Tibial nerve (tissue), 4 donors: ENCODE measurements around the gene STX18. TPM values are rescaled to one million over a fixed set of nuclear protein-coding genes. Genes with fewer than 3 reads are reported as not detected.
"Not testable (repeated sequence)": the region's sequence is repeated elsewhere in the genome, so short reads cannot be mapped to it uniquely, and the experiment has no call there.

ENCODE experiments used
- DNase-seq, 2 donors: peaks; one replicate each; pipeline ENCODE4 v3.0.0-alpha.2; 2019; ENCODE audit warnings: low spot score in 2 of 2
- H3K27ac ChIP-seq, 4 donors: fragments of 200-600 bp; sonication (generic) in 3 of 4; one replicate each; pipeline ENCODE4 v1.5.1; 2017 to 2019; ENCODE audit warnings: mild to moderate bottlenecking in 1 of 4
- H3K27me3 ChIP-seq, 2 donors: fragments of 200-600 bp; sonication (generic) in 1 of 2; one replicate each; pipeline versions ENCODE4 v1.5.1 to v1.6.0; 2017 to 2019
- H3K36me3 ChIP-seq, 3 donors: fragments of 200-600 bp; sonication (generic); one replicate each; pipeline ENCODE4 v1.5.1; 2018 to 2019
- H3K4me1 ChIP-seq, 4 donors: fragments of 200-600 bp; sonication (generic) in 3 of 4; one replicate each; pipeline ENCODE4 v1.5.1; 2017 to 2019
- H3K4me3 ChIP-seq, 4 donors: fragments of 200-600 bp; sonication (generic) in 3 of 4; one replicate each; pipeline ENCODE4 v1.5.1; 2017 to 2019; ENCODE audit warnings: mild to moderate bottlenecking in 1 of 4, moderate library complexity in 1 of 4
- H3K9me3 ChIP-seq, 4 donors: fragments of 200-600 bp; sonication (generic) in 3 of 4; one replicate each; pipeline ENCODE4 v1.5.1; 2017 to 2019
- EP300 ChIP-seq, 2 donors: sonication (generic); formaldehyde crosslinking; IDR thresholded peaks; one replicate each; pipeline ENCODE4 v1.6.1; 2017; ENCODE audit warnings: antibody characterized with exemption in 2 of 2, mild to moderate bottlenecking in 1 of 2
- POLR2A ChIP-seq, 2 donors: fragments of 450-650 bp; IDR thresholded peaks; one replicate each; pipeline ENCODE4 v1.6.1; 2017; ENCODE audit warnings: antibody characterized with exemption in 2 of 2, mild to moderate bottlenecking in 2 of 2, moderate library complexity in 2 of 2
- WGBS, 2 donors: methylation state at CpG; one replicate each; pipeline ENCODE4 v1.1.5; 2018; 5-methylcytosine and 5-hydroxymethylcytosine counted together
- total RNA-seq, 4 donors: library from RNA; depleted of rRNA; stranded (reverse); fragments of >200 nt; gene quantifications; one replicate each; pipeline ENCODE4 v1.1.0, GENCODE V29; 2016
- TF ChIP-seq, protein P1 (sequence below), 5 experiments: fragments of 200-600 bp in 3 of 5; fragments of 450-650 bp in 2 of 5; sonication (generic) in 3 of 5; IDR thresholded peaks; one replicate each; pipeline ENCODE4 v1.5.1; 2016 to 2019; ENCODE audit warnings: antibody characterized with exemption in 5 of 5, mild to moderate bottlenecking in 3 of 5, moderate library complexity in 2 of 5

The STX18 gene
- total RNA-seq, 4 donors from 2014 or later, result 16.5 to 37.5 (median 21.4) TPM

DNA sequence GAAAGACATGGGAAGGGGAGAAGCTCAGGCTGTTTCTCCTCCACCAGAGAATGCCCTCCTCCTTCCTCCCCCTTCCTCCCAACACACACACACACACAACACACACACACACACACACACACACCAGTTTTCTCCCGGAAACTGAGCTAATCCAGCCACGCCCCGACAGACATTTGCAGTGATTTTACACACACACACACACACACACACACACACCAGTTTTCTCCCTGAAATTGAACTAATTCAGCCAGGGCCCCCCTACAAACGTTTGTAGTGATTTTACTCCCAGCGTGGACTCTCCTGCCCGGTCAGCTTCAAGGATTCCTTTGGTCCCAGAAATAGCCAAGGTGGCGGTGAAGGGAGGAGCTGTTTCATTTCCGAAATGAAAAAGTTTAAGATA is 32.9 kb upstream of the STX18 start:
- DNase-seq, result peak in 1 of 2 donors; percentile 73
- H3K36me3 ChIP-seq, result peaks cover 0 to 8% (median 0%) of the 10 kb centered on the region in 3 donors
- WGBS, 2 donors, result 3 to 4% methylated on average over 8 of the region's 8 CpGs
- H3K9me3 ChIP-seq, result no peaks in the 10 kb centered on the region
- no peaks in the 10 kb centered on the region for H3K27me3 ChIP-seq
- TF ChIP-seq EP300 (IDR thresholded peaks at IDR 0.05), result no peak
- no peak for TF ChIP-seq POLR2A (IDR thresholded peaks at IDR 0.05)
- TF ChIP-seq, protein P1, sequence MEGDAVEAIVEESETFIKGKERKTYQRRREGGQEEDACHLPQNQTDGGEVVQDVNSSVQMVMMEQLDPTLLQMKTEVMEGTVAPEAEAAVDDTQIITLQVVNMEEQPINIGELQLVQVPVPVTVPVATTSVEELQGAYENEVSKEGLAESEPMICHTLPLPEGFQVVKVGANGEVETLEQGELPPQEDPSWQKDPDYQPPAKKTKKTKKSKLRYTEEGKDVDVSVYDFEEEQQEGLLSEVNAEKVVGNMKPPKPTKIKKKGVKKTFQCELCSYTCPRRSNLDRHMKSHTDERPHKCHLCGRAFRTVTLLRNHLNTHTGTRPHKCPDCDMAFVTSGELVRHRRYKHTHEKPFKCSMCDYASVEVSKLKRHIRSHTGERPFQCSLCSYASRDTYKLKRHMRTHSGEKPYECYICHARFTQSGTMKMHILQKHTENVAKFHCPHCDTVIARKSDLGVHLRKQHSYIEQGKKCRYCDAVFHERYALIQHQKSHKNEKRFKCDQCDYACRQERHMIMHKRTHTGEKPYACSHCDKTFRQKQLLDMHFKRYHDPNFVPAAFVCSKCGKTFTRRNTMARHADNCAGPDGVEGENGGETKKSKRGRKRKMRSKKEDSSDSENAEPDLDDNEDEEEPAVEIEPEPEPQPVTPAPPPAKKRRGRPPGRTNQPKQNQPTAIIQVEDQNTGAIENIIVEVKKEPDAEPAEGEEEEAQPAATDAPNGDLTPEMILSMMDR (IDR thresholded peaks at IDR 0.05), result no peak
- H3K27ac ChIP-seq, result peak overlapping the region in 3 of 4 donors; percentile 63 to 79 (median 77)
- H3K4me3 ChIP-seq, result peak overlapping the region; percentile 41 to 87 (median 78)
- H3K4me1 ChIP-seq, result peaks cover 0 to 13% (median 0%) of the 10 kb centered on the region in 4 donors

DNA sequence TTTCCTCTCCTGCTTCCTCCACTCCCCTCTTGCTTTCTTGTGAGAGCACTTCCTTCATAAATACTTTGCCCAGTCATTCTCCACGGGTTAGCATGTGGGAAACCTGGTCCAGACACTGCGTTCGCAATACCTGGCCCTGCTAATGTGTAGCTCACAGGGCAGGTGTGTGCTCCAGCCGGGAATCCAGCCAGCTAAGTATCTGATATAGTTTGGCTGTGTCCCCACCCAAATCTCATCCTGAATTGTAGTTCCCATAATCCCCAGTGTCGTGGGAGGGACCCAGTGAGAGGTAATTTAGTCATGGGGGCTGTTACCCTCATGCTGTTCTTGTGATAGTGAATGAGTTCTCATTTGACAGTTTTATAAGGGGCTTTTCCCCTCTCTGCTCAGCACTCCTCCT is 32.2 kb upstream of the STX18 start:
- Histone ChIP-seq H3K36me3 (peaks cover 0 to 11% (median 0%) of the 10 kb centered on the region in 3 donors), H3K4me1 (peaks cover 0 to 13% (median 0%) of the 10 kb centered on the region in 4 donors), H3K9me3 (no peaks in the 10 kb centered on the region), H3K4me3 (no peak overlapping the region), H3K27ac (peak overlapping the region in 1 of 4 donors; percentile 79), H3K27me3 (no peaks in the 10 kb centered on the region)
- TF ChIP-seq POLR2A (IDR thresholded peaks at IDR 0.05) (no peak), EP300 (IDR thresholded peaks at IDR 0.05) (no peak)
- TF ChIP-seq, protein P1 (IDR thresholded peaks at IDR 0.05), result no peak
- WGBS, 2 donors, result 81 to 85% methylated on average over 5 of the region's 5 CpGs
- DNase-seq, result no peak

DNA sequence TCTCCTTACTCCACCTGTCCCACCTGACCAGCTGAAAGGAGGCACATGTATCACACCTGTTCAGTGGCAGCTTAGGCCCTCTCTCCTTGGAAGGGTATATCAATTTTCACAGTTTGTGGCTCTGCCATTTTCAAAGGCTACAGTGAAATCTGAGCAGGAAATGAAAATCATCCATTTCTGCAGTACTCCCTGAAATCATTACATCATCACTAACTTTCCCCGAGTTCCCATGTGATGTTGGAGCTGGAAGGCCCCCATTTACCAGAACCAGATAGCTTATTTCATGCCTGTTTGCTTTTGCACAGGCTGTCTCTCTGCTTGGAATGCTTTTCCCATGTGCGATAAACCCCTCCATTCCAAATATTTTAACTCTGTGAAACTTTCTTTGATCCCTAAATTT is 31.0 kb upstream of the STX18 start:
- no peaks in the 10 kb centered on the region for H3K27me3 ChIP-seq
- H3K4me3 ChIP-seq, result no peak overlapping the region
- peaks cover 0 to 13% (median 0%) of the 10 kb centered on the region in 4 donors for H3K4me1 ChIP-seq
- no peak overlapping the region for H3K27ac ChIP-seq
- 54 to 55% methylated on average over 2 of the region's 2 CpGs for WGBS, 2 donors
- peaks cover 0 to 11% (median 0%) of the 10 kb centered on the region in 3 donors for H3K36me3 ChIP-seq
- no peak for DNase-seq
- TF ChIP-seq POLR2A (IDR thresholded peaks at IDR 0.05), result no peak
- no peak for TF ChIP-seq EP300 (IDR thresholded peaks at IDR 0.05)
- TF ChIP-seq, protein P1 (IDR thresholded peaks at IDR 0.05), result no peak
- H3K9me3 ChIP-seq, result no peaks in the 10 kb centered on the region

DNA sequence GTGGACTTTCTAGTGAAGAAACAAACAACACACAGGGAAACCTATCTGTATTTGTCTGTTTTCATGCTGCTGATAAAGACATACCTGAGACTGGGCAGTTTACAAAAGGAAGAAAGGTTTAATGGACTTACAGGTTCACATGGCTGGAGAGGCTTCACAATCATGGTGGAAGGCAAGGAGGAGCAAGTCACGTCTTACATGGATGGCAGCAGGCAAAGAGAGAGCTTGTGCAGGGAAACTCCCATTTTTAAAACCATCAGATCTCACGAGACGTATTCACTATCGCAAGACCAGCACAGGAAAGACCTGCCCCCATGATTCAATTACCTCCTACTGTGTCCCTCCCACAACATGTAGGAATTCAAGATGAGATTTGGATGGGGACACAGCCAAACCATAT is 28.0 kb upstream of the STX18 start:
- 93 to 96% methylated on average over 4 of the region's 4 CpGs for WGBS, 2 donors
- H3K27ac ChIP-seq, DNase-seq, H3K27me3 ChIP-seq, H3K4me3 ChIP-seq, H3K9me3 ChIP-seq, H3K4me1 ChIP-seq: not testable (repeated sequence)
- H3K36me3 ChIP-seq, result peaks cover 0 to 14% (median 0%) of the 10 kb centered on the region in 3 donors

DNA sequence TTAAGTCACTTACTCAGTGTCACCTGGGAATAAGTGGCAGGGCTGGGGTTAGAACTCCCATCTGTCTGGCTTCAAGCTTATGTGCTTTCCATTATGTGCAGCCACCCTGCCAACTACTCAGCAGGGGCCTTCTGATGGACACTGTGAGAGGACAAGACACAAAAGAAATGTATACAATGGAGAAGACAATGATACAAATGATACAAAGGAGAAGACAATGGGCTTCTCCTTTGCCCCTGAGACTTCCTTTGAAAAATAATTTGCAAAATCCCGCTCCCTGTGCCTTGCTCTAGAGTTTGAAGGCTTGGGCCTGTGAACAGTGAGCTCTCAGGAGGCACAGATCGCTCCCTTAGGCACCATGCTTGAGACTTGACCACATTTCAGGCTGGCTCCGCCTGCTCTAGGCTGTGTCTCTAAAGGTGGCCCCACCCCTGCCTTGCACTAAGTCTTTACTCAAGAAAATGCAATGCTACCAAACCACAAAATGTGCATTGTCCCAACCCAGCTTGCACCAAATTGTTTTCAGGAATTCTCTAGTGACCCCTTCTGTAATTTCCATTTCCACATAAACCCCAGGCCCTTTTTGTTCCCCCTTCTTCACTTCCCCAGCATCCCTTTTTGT is 27.1 kb upstream of the STX18 start:
- TF ChIP-seq, protein P1 (IDR thresholded peaks at IDR 0.05), result no peak
- no peak for TF ChIP-seq POLR2A (IDR thresholded peaks at IDR 0.05)
- TF ChIP-seq EP300 (IDR thresholded peaks at IDR 0.05), result no peak
- Histone ChIP-seq H3K4me1 (peaks cover 0 to 6% (median 0%) of the 10 kb centered on the region in 4 donors), H3K36me3 (peaks cover 0 to 24% (median 0%) of the 10 kb centered on the region in 3 donors), H3K27ac (no peak overlapping the region), H3K27me3 (no peaks in the 10 kb centered on the region), H3K4me3 (no peak overlapping the region), H3K9me3 (no peaks in the 10 kb centered on the region)
- no peak for DNase-seq
- 96 to 100% methylated on average over 3 of the region's 3 CpGs for WGBS, 2 donors

DNA sequence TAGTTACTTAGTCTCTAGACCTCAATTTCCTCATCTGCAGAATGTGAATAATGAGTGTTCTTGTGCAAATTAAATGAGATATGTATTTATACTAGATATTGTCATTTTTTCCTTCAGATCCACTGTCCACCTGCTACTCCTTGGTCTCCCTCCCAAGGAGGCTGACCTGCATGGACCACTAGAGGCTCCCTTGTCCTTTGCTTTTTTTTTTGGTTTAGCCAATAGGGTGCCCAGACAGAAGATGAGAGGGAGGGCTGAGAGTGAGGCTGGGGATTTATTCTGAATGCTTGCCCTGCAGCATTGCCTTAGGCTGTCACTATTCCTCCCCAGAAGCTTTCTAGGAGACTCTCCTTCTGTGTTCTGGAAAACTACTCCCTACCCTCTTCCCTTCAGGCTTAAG is 24.5 kb upstream of the STX18 start:
- not testable (repeated sequence) for H3K4me1 ChIP-seq, H3K4me3 ChIP-seq, H3K27ac ChIP-seq, DNase-seq, H3K9me3 ChIP-seq, H3K27me3 ChIP-seq
- H3K36me3 ChIP-seq, result peaks cover 0 to 26% (median 0%) of the 10 kb centered on the region in 3 donors
